HG03108 (cell line): ENCODE results near the gene KREMEN1.
"Not testable (repeated sequence)": the region's sequence is repeated elsewhere in the genome, so short reads cannot be mapped to it uniquely, and the experiment has no call there.

ENCODE experiments used
- ATAC-seq: cut with Tn5 transposase; IDR thresholded peaks from one replicate; pipeline ENCODE4 v1.9.1; 2021; ENCODE audit warnings: moderate library complexity; ENCODE audit not compliant: unreplicated experiment

The KREMEN1 gene

GRCh38 chr22:29102300-29102699 is 29.5 kb downstream of the KREMEN1 start:
- ATAC-seq = no peak

- no peak for ATAC-seq
Observed at GRCh38 chr22:29103121-29103520, 30.3 kb downstream of the KREMEN1 start.

- ATAC-seq = no peak
Observed at GRCh38 chr22:29105468-29105867, 32.6 kb downstream of the KREMEN1 start.

- ATAC-seq = no peak
Observed at GRCh38 chr22:29106839-29107238, 34.0 kb downstream of the KREMEN1 start.

GRCh38 chr22:29108137-29108536 is 35.3 kb downstream of the KREMEN1 start:
- ATAC-seq = no peak

- no peak for ATAC-seq
Observed at GRCh38 chr22:29109822-29110221, 37.0 kb downstream of the KREMEN1 start.

- no peak for ATAC-seq
Observed at GRCh38 chr22:29110946-29111345, 38.1 kb downstream of the KREMEN1 start.

GRCh38 chr22:29112121-29112520 is 39.3 kb downstream of the KREMEN1 start:
- no peak for ATAC-seq

- ATAC-seq = no peak
Observed at GRCh38 chr22:29112681-29113080, 39.8 kb downstream of the KREMEN1 start.

GRCh38 chr22:29113319-29113718 is 40.5 kb downstream of the KREMEN1 start:
- no peak for ATAC-seq

- ATAC-seq = no peak
Observed at GRCh38 chr22:29114392-29114791, 41.6 kb downstream of the KREMEN1 start.

GRCh38 chr22:29115682-29116288 is 43.0 kb downstream of the KREMEN1 start:
- no peak for ATAC-seq

- ATAC-seq = no peak
Observed at GRCh38 chr22:29116397-29117123, 43.7 kb downstream of the KREMEN1 start.

GRCh38 chr22:29117799-29118477 is 45.1 kb downstream of the KREMEN1 start:
- ATAC-seq = no peak

GRCh38 chr22:29120098-29120912 is 47.5 kb downstream of the KREMEN1 start:
- ATAC-seq = not testable (repeated sequence)

GRCh38 chr22:29121124-29121523 is 48.3 kb downstream of the KREMEN1 start:
- ATAC-seq = no peak

- no peak for ATAC-seq
Observed at GRCh38 chr22:29122041-29122440, 49.2 kb downstream of the KREMEN1 start.

GRCh38 chr22:29124777-29125442 is 52.1 kb downstream of the KREMEN1 start:
- ATAC-seq = no peak

GRCh38 chr22:29125443-29125778 is 52.6 kb downstream of the KREMEN1 start:
- no peak for ATAC-seq

- ATAC-seq = no peak
Observed at GRCh38 chr22:29125844-29126243, 53.0 kb downstream of the KREMEN1 start.
